Measurements from ENCODE around the gene MMP11. TPM values are rescaled to one million over a fixed set of nuclear protein-coding genes. Genes with fewer than 3 reads are reported as not detected.

MMP11 gene
- total and polyA plus RNA-seq, 4 donors = 0.33 to 33.7 (median 0.61) TPM

- no peak overlapping the region for H3K4me3 ChIP-seq (ENCODE audit: low read depth in 1 of 3, low read length in 3 of 3)
- peaks cover 11 to 61% (median 30%) of the 10 kb centered on the region in 4 donors for H3K36me3 ChIP-seq (ENCODE audit: control insufficient read depth in 4 of 4, insufficient read depth in 3 of 4, low read depth in 1 of 4, low read length in 3 of 4)
- H3K4me1 ChIP-seq (ENCODE audit: control insufficient read depth in 4 of 4, insufficient read depth in 4 of 4, low read length in 3 of 4) = no peaks in the 10 kb centered on the region
- DNase-seq (ENCODE audit: low spot score) = no peak
- H3K27me3 ChIP-seq (ENCODE audit: control insufficient read depth in 4 of 4, insufficient read depth in 4 of 4, low read length in 3 of 4) = no peaks in the 10 kb centered on the region
- no peak for TF ChIP-seq FOXA2 (IDR thresholded peaks at IDR 0.05)
- no peak for TF ChIP-seq ZBTB33 (IDR thresholded peaks at IDR 0.05)
- TF ChIP-seq CTCF (IDR thresholded peaks at IDR 0.05; ENCODE audit: low read depth, low read length, missing input control) = no peak
- TF ChIP-seq HNF4G (IDR thresholded peaks at IDR 0.05) = no peak
- peak in 1 of 2 donors; percentile 21 for TF ChIP-seq HNF4A (conservative IDR thresholded peaks at IDR 0.05)
- H3K9ac ChIP-seq (ENCODE audit: low read depth in 1 of 2, low read length in 2 of 2) = no peak overlapping the region
- no peaks in the 10 kb centered on the region for H3K9me3 ChIP-seq (ENCODE audit: control insufficient read depth in 4 of 4, low read length in 3 of 4)
- 89% methylated on average over 15 of the region's 15 CpGs for WGBS
- H3K27ac ChIP-seq (ENCODE audit: low read depth in 1 of 2, low read length in 2 of 2) = no peak overlapping the region
These were observed 54.1 kb downstream of the MMP11 start for GRCh38 chr22:23826510-23827350.

DNA sequence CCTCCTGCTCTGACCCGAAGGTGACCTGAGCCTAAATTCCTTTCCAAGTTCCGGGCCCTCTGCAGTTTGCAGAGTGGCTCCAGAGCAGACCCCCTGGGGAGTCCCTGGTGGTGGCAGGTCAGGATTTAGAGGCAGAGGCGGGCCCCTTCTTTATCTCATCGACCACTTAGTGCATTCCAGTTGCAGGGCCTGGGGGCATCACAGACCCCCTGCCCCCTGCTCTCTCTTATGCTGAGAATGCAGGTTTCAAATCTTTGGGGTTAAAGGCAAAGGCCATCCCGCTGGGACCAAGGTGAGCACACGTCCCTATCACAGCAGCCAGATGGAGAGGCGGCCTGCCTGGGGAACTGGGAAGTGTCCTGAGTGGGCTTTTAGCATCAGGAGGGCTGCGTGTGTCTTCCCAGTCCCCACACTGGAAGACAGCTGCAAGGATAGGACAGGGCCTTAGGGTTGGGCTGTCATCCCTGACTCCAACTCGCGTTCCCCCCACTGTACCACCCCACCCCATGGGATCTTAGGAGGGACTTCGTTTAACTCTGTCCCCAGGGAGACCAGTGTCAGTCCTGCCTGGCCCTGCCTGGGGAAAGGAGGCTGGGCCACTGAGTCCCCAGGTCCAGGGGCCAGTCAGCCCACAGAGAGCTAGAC is 54.8 kb downstream of the MMP11 start:
- no peak for TF ChIP-seq SP1 (IDR thresholded peaks at IDR 0.05)
- no peak for TF ChIP-seq YY1 (IDR thresholded peaks at IDR 0.05)
- no peak for TF ChIP-seq MAX (IDR thresholded peaks at IDR 0.05)
- no peak for TF ChIP-seq FOXA2 (IDR thresholded peaks at IDR 0.05)
- DNase-seq (ENCODE audit: low spot score) = no peak
- WGBS = 86% methylated on average over 11 of the region's 11 CpGs

DNA sequence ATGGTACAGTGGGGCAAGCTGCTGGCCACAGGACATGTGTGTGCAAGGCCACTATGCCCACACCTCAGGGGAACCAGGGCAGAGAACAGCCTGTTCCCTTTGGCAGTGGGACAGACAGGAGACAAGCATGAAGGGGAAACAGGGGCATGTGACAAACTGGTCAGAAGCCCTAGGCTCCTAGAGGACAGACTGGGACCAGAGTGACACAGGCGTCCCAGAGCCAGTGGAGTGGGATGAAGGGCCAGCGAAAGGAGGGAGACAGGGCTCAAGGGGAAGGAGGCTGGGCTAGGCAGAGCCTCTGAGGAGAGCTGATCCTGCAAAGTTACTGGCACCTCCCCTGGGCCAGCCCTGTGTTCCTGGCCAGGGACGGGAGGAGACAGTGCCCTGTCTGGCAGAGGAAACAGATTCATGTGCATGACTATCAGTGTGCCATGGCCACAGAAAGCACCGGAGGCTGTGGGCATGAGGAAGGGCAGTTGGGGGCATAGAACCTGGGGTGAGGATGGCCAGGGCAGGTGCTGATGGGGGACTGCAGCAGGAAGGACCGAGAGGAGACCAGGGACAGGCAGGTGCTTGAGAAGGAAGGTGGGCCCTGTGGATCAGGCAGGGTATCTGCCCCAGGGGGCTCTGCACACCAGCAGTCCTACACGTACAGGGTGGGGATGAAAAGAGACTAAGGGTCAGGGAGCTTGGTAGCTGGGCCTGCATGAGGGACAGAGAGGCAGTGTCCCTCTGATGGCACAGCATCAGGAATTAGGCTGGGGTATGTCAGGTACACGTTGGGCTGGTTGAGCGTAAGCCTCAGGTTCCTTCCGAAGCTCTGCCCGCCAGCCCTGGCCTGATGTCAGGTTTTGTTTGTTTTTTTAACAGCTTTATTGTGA is 56.4 kb downstream of the MMP11 start:
- whole genome bisulfite sequencing = 81% methylated on average over 10 of the region's 10 CpGs
- Histone ChIP-seq H3K9me3 (ENCODE audit: control insufficient read depth in 4 of 4, low read length in 3 of 4) (no peaks in the 10 kb centered on the region), H3K4me3 (ENCODE audit: low read depth in 1 of 3, low read length in 3 of 3) (no peak overlapping the region), H3K9ac (ENCODE audit: low read depth in 1 of 2, low read length in 2 of 2) (no peak overlapping the region), H3K27ac (ENCODE audit: low read depth in 1 of 2, low read length in 2 of 2) (no peak overlapping the region), H3K27me3 (ENCODE audit: control insufficient read depth in 4 of 4, insufficient read depth in 4 of 4, low read length in 3 of 4) (no peaks in the 10 kb centered on the region), H3K36me3 (ENCODE audit: control insufficient read depth in 4 of 4, insufficient read depth in 3 of 4, low read depth in 1 of 4, low read length in 3 of 4) (peaks cover 13 to 56% (median 21%) of the 10 kb centered on the region in 4 donors), H3K4me1 (ENCODE audit: control insufficient read depth in 4 of 4, insufficient read depth in 4 of 4, low read length in 3 of 4) (no peaks in the 10 kb centered on the region)
- DNase-seq (ENCODE audit: low spot score) = no peak
- TF ChIP-seq ZBTB33 (IDR thresholded peaks at IDR 0.05) (no peak), JUND (IDR thresholded peaks at IDR 0.05) (no peak), HNF4G (IDR thresholded peaks at IDR 0.05) (no peak), EGR1 (IDR thresholded peaks at IDR 0.05; ENCODE audit: low read depth in 2 of 2) (no peak), SP1 (IDR thresholded peaks at IDR 0.05) (peak; percentile 36), HNF4A (conservative IDR thresholded peaks at IDR 0.05) (peak; percentile 57 to 70), GABPA (IDR thresholded peaks at IDR 0.05 in 1 of 2, conservative IDR thresholded peaks at IDR 0.05 in 1 of 2) (no peak), TAF1 (conservative IDR thresholded peaks at IDR 0.05) (no peak), YY1 (IDR thresholded peaks at IDR 0.05) (no peak)
- TF ChIP-seq, protein P1, sequence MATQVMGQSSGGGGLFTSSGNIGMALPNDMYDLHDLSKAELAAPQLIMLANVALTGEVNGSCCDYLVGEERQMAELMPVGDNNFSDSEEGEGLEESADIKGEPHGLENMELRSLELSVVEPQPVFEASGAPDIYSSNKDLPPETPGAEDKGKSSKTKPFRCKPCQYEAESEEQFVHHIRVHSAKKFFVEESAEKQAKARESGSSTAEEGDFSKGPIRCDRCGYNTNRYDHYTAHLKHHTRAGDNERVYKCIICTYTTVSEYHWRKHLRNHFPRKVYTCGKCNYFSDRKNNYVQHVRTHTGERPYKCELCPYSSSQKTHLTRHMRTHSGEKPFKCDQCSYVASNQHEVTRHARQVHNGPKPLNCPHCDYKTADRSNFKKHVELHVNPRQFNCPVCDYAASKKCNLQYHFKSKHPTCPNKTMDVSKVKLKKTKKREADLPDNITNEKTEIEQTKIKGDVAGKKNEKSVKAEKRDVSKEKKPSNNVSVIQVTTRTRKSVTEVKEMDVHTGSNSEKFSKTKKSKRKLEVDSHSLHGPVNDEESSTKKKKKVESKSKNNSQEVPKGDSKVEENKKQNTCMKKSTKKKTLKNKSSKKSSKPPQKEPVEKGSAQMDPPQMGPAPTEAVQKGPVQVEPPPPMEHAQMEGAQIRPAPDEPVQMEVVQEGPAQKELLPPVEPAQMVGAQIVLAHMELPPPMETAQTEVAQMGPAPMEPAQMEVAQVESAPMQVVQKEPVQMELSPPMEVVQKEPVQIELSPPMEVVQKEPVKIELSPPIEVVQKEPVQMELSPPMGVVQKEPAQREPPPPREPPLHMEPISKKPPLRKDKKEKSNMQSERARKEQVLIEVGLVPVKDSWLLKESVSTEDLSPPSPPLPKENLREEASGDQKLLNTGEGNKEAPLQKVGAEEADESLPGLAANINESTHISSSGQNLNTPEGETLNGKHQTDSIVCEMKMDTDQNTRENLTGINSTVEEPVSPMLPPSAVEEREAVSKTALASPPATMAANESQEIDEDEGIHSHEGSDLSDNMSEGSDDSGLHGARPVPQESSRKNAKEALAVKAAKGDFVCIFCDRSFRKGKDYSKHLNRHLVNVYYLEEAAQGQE (IDR thresholded peaks at IDR 0.05) = no peak

More for the DNA sequence above, 54.8 kb downstream of the MMP11 start:
- H3K36me3 ChIP-seq (ENCODE audit: control insufficient read depth in 4 of 4, insufficient read depth in 3 of 4, low read depth in 1 of 4, low read length in 3 of 4) = peaks cover 11 to 59% (median 26%) of the 10 kb centered on the region in 4 donors
- H3K9ac ChIP-seq (ENCODE audit: low read depth in 1 of 2, low read length in 2 of 2) = no peak overlapping the region
- no peak overlapping the region for H3K4me3 ChIP-seq (ENCODE audit: low read depth in 1 of 3, low read length in 3 of 3)
- H3K9me3 ChIP-seq (ENCODE audit: control insufficient read depth in 4 of 4, low read length in 3 of 4) = no peaks in the 10 kb centered on the region
- no peaks in the 10 kb centered on the region for H3K4me1 ChIP-seq (ENCODE audit: control insufficient read depth in 4 of 4, insufficient read depth in 4 of 4, low read length in 3 of 4)
- H3K27ac ChIP-seq (ENCODE audit: low read depth in 1 of 2, low read length in 2 of 2) = no peak overlapping the region
- no peaks in the 10 kb centered on the region for H3K27me3 ChIP-seq (ENCODE audit: control insufficient read depth in 4 of 4, insufficient read depth in 4 of 4, low read length in 3 of 4)

All from liver (tissue), 9 donors.